Osteoblast (primary cell): ENCODE data around the gene FAM47C. TPM values are rescaled to one million over a fixed set of nuclear protein-coding genes. Genes with fewer than 3 reads are reported as not detected.
"Not testable (repeated sequence)": the region's sequence is repeated elsewhere in the genome, so short reads cannot be mapped to it uniquely, and the experiment has no call there.

ENCODE experiments used
- DNase-seq: peaks from one replicate; pipeline ENCODE4 v3.0.0; 2011; ENCODE audit warnings: low spot score, mixed read lengths; ENCODE audit not compliant: insufficient read length; ENCODE audit errors: missing footprints
- H2AFZ ChIP-seq: 2 replicates; pipeline ENCODE4 v1.6.0; 2011; ENCODE audit warnings: mild to moderate bottlenecking, low read length
- H3K27ac ChIP-seq: 2 replicates; pipeline ENCODE4 v1.5.1; 2011; ENCODE audit warnings: mild to moderate bottlenecking, low read depth, low read length, moderate library complexity
- H3K27me3 ChIP-seq: 2 replicates; pipeline ENCODE4 v1.6.0; 2012; ENCODE audit warnings: mild to moderate bottlenecking, control low read depth, inconsistent platforms, low read length, moderate library complexity; ENCODE audit not compliant: insufficient read depth
- H3K36me3 ChIP-seq: 2 replicates; pipeline ENCODE4 v1.5.1; 2011; ENCODE audit warnings: mild to moderate bottlenecking, low read length, control low read depth, moderate library complexity; ENCODE audit not compliant: insufficient read depth
- H3K4me1 ChIP-seq: 2 replicates; pipeline ENCODE4 v1.5.1; 2011; ENCODE audit warnings: mild to moderate bottlenecking, low read length, control low read depth, moderate library complexity; ENCODE audit not compliant: insufficient read depth
- H3K4me2 ChIP-seq: 2 replicates; pipeline ENCODE4 v1.6.0; 2011; ENCODE audit warnings: mild to moderate bottlenecking, low read length; ENCODE audit not compliant: insufficient read depth
- H3K4me3 ChIP-seq: fragments of 200-600 bp; sonication (generic); 3 replicates; pipeline ENCODE4 v1.5.1; 2012; ENCODE audit warnings: mild to moderate bottlenecking, low read length, inconsistent platforms; ENCODE audit not compliant: insufficient read depth
- H3K79me2 ChIP-seq: 2 replicates; pipeline ENCODE4 v1.6.0; 2012; ENCODE audit warnings: mild to moderate bottlenecking, low read length, control low read depth, inconsistent platforms; ENCODE audit not compliant: insufficient read depth
- H3K9me3 ChIP-seq: 2 replicates; pipeline ENCODE4 v1.5.1; 2011; ENCODE audit warnings: low read depth, low read length, control low read depth
- H4K20me1 ChIP-seq: 2 replicates; pipeline ENCODE4 v1.6.0; 2012; ENCODE audit warnings: mild to moderate bottlenecking, low read length, control low read depth; ENCODE audit not compliant: insufficient read depth
- CTCF ChIP-seq: IDR thresholded peaks from 2 replicates; pipeline ENCODE4 v1.5.1; 2011; ENCODE audit warnings: mild to moderate bottlenecking, low read depth, low read length, moderate library complexity; ENCODE audit errors: extremely low read depth
- total RNA-seq: library from RNA; depleted of rRNA; stranded (reverse); fragments of >200 nt; gene quantifications from 2 replicates; pipeline ENCODE4 v1.2.3, GENCODE V29; 2012

The FAM47C gene
- total RNA-seq: not detected in 2 replicates

GRCh38 chrX:37008182-37008581 lies at the start of gene FAM47C:
FAM47C (plus strand) TSS chrX:37008366; CDS start chrX:37008411, 45 bp downstream.
- not testable (repeated sequence) for H4K20me1 ChIP-seq, H3K9me3 ChIP-seq, H3K79me2 ChIP-seq, H3K36me3 ChIP-seq, DNase-seq, H3K4me3 ChIP-seq, H3K4me2 ChIP-seq, H2AFZ ChIP-seq, H3K27me3 ChIP-seq, H3K27ac ChIP-seq, H3K4me1 ChIP-seq

DNA sequence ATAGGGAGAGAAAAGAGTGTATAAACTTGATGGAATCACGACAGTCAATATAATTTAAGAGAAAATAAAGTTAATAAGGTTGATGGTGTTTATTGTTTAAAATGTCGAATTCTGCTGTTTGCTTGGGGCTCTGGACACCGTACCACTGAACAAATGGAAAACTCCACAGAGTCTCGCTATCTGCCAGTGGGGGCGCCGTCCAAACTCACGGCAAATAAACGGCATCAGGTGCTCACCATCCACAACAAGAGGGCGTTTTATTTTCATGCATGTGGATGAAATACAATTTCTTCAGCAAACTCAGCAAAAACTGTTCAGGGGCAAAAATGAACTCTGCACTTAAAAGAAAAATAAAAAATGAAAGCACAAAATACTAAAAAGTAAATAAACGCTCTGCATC lies 46.6 kb upstream of the FAM47C start:
- Histone ChIP-seq H3K36me3 (no peaks in the 10 kb centered on the region), H3K27me3 (no peaks in the 10 kb centered on the region), H3K4me1 (no peaks in the 10 kb centered on the region), H3K4me3 (no peak overlapping the region), H2AFZ (no peak overlapping the region), H3K4me2 (no peak overlapping the region), H4K20me1 (no peaks in the 10 kb centered on the region), H3K79me2 (no peaks in the 10 kb centered on the region), H3K9me3 (no peaks in the 10 kb centered on the region), H3K27ac (no peak overlapping the region)
- DNase-seq: no peak
- TF ChIP-seq CTCF: no peak

- Histone ChIP-seq H3K27ac (no peak overlapping the region), H3K27me3 (no peaks in the 10 kb centered on the region), H3K36me3 (no peaks in the 10 kb centered on the region), H3K79me2 (no peaks in the 10 kb centered on the region), H2AFZ (no peak overlapping the region), H3K4me1 (no peaks in the 10 kb centered on the region), H3K4me3 (no peak overlapping the region), H4K20me1 (no peaks in the 10 kb centered on the region), H3K4me2 (no peak overlapping the region), H3K9me3 (no peaks in the 10 kb centered on the region)
- DNase-seq: peak; percentile 75
- TF ChIP-seq CTCF: no peak
Observed at GRCh38 chrX:36963069-36963808, 44.9 kb upstream of the FAM47C start.

- Histone ChIP-seq H3K4me1 (no peaks in the 10 kb centered on the region), H3K4me3 (no peak overlapping the region)
Observed at GRCh38 chrX:36963852-36964251, 44.3 kb upstream of the FAM47C start.

More at GRCh38 chrX:36963852-36964251, 44.3 kb upstream of the FAM47C start:
- Histone ChIP-seq H3K27ac (no peak overlapping the region), H2AFZ (no peak overlapping the region), H3K9me3 (no peaks in the 10 kb centered on the region), H3K27me3 (no peaks in the 10 kb centered on the region), H3K36me3 (no peaks in the 10 kb centered on the region), H4K20me1 (no peaks in the 10 kb centered on the region), H3K79me2 (no peaks in the 10 kb centered on the region), H3K4me2 (no peak overlapping the region)
- DNase-seq: no peak
- TF ChIP-seq CTCF: no peak
